Retinal pigment epithelial cell (primary cell): ENCODE measurements around the gene ZNF485.
"Not testable (repeated sequence)": the region's sequence is repeated elsewhere in the genome, so short reads cannot be mapped to it uniquely, and the experiment has no call there.

Source experiments
- DNase-seq: peaks from one replicate; pipeline ENCODE4 v3.0.0-alpha.2; 2010; ENCODE audit warnings: low read depth
- H3K4me3 ChIP-seq: 2 replicates; pipeline ENCODE4 v1.5.1; 2011; ENCODE audit warnings: mild to moderate bottlenecking, low read length, control low read depth, moderate library complexity
- TF ChIP-seq, protein P1 (sequence below): conservative IDR thresholded peaks from 2 replicates; pipeline ENCODE4 v1.5.1; 2011; ENCODE audit warnings: low read depth, low read length, control low read depth, inconsistent platforms

ZNF485 gene

DNA sequence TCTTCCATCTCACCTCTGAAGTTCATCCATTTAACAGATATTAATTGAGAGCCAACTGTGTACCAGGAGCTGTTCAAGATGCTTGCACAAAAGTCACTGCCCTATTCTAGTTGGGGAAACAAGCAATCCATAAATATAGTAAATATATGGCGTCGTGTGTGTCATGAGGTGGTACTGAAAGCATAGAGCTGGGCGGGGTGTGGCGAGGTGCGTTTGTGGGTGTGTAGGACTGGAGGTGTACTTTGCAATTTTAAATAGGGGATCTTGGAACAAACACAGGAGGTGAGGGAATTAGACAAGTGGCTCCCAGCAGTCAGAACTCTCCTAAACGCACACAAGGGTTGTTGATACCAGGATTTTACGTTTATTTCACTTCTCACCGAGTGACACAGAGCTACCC lies 31.3 kb upstream of the ZNF485 start:
- TF ChIP-seq, protein P1, sequence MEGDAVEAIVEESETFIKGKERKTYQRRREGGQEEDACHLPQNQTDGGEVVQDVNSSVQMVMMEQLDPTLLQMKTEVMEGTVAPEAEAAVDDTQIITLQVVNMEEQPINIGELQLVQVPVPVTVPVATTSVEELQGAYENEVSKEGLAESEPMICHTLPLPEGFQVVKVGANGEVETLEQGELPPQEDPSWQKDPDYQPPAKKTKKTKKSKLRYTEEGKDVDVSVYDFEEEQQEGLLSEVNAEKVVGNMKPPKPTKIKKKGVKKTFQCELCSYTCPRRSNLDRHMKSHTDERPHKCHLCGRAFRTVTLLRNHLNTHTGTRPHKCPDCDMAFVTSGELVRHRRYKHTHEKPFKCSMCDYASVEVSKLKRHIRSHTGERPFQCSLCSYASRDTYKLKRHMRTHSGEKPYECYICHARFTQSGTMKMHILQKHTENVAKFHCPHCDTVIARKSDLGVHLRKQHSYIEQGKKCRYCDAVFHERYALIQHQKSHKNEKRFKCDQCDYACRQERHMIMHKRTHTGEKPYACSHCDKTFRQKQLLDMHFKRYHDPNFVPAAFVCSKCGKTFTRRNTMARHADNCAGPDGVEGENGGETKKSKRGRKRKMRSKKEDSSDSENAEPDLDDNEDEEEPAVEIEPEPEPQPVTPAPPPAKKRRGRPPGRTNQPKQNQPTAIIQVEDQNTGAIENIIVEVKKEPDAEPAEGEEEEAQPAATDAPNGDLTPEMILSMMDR, result no peak
- H3K4me3 ChIP-seq, result peak overlapping the region; percentile 60
- DNase-seq, result no peak

DNA sequence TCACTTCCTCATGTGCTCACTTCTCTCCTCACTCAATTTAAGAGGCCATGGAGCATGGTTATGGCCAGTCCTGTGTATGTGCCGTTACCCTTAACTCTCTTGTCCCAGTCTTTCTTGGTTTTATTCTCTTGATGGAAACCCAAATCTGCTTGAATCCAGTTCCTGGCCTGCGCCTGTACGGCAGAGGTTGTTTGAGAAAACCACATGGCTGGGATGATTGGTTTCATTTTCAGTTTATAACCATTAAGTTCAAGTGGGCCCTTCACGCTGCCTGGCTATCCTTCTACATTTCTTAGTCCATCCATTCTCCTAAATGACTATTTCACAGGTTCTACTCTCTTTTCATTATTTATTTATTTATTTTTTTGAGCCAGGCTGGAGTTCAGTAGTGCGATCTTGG lies 30.2 kb upstream of the ZNF485 start:
- TF ChIP-seq, protein P1, result no peak
- H3K4me3 ChIP-seq, result no peak overlapping the region
- no peak for DNase-seq

DNA sequence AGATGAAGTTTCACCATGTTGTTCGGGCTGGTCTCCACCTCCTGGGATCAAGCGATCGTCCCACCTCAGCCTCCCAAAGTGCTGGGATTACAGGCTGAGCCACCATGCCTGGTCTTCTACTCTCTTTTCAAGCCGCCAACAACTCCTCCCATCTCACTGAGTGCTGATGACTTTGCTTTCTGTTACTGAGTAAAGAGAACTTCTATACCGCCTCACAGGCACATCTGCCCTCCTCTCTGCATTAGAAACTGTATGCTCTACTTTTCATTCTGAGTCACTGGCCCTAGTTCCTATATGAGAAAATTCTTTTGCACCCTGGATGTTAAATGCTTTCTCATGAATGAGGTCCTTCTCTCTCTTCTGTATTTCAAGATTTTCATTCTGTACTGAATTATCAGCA lies 29.7 kb upstream of the ZNF485 start:
- TF ChIP-seq, protein P1, result no peak
- no peak for DNase-seq
- H3K4me3 ChIP-seq, result no peak overlapping the region

DNA sequence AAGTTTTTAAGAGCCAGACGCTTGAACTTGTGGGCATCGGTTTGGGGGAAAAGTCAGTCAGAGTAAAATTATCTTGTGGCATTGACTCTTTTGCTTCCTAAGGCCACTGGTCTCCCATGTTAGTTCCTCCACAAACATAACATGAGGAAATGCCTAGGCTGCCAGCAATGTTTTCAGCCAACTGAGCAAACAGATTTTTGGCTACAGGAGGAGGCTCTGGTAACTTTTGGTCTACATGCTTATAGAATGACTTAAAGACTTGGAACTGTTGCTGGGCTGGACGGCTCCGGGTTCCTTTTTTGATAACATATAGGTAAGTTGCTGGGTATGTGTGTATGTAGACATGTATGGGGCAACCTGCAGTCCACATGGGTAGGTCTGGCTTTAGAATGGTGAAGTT lies 22.2 kb upstream of the ZNF485 start:
- TF ChIP-seq, protein P1, result no peak
- DNase-seq, result no peak
- H3K4me3 ChIP-seq, result no peak overlapping the region

- no peak overlapping the region for H3K4me3 ChIP-seq
- no peak for DNase-seq
- TF ChIP-seq, protein P1, result no peak
Measured at GRCh38 chr10:43585046-43585445, 21.2 kb upstream of the ZNF485 start.

DNA sequence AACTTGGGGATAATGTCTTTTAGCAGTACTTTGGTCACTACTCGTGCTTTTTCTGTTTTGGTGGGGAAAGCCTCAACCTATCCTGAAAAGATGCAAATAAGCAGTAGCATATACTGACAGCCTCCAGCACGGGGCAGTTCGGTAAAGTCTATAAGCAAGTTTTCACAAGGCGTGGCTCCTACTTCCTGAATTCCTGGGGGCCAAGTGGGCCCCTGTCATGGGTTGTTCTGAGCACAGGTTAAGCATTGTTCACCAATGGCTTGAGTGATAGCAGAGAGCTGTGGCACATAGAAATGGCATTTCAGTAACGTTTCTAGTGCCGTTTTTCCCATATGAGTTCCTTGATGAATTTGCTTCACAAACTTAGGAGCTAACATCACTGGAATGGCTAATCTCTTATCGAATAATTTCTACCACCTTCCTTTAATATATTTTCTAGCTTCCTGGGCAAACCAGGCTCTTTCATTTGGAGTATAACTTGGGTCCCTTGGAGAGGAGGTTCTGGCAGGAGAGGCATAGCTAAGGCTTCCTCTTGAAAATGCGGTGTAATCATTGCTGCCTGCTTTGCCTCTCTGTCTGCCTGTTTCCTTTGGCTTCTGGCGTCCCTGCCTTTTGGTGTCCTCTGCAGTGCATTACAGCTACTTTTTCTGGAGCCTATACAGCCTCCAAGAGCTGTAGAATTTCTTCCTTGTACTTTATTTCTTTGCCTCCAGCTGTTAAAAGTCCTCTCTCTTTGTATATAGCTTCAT lies 20.1 kb upstream of the ZNF485 start:
- TF ChIP-seq, protein P1, result no peak

DNA sequence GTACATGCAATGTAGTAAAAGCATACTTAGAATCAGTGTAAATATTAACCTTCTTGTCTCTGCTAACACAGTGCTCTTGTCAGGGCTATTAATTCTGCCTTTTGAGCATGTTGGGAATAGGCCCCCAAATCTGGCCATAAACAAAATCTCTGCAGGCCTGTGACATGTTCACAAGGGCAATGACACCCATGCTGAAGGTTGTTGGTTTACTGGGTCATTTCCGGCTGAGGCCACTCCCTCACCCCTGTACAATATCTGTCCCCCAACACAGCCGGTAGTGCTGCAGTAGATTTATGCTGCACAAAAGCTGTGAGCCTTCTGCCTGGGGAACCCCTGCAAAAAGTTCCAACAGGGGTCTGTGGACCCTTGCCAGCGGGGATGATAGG lies 19.5 kb upstream of the ZNF485 start:
- H3K4me3 ChIP-seq, DNase-seq: not testable (repeated sequence)

More for the DNA sequence above, 20.1 kb upstream of the ZNF485 start:
- no peak overlapping the region for H3K4me3 ChIP-seq
- DNase-seq, result no peak
